ENCODE measurements around the gene TRDMT1. TPM values are rescaled to one million over a fixed set of nuclear protein-coding genes. Genes with fewer than 3 reads are reported as not detected.

The TRDMT1 gene
- total and polyA plus RNA-seq, 10 donors: 1.6 to 40.0 (median 12.0) TPM

GRCh38 chr10:17216901-17217395 is 15.5 kb upstream of the TRDMT1 start:
- WGBS, 5 donors: 61 to 88% (median 75%) methylated on average over 6 of the region's 6 CpGs
- H3K27ac ChIP-seq: peak overlapping the region; percentile 53 to 92 (median 83)
- H3K4me3 ChIP-seq: peak overlapping the region in 1 of 8 donors; percentile 49
- H3K4me1 ChIP-seq: peaks cover 4 to 65% (median 29%) of the 10 kb centered on the region in 6 donors
- no peak for DNase-seq
- H3K36me3 ChIP-seq: no peaks in the 10 kb centered on the region
- no peaks in the 10 kb centered on the region for H3K27me3 ChIP-seq (replicated peaks in 1 of 7)
- intact Hi-C loops (cut with DNase I; ENCODE audit: low total_unique reads): no loop called here
- H3K9me3 ChIP-seq: no peaks in the 10 kb centered on the region
- TF ChIP-seq POLR2AphosphoS5 (IDR thresholded peaks at IDR 0.05) (no peak), POLR2A (IDR thresholded peaks at IDR 0.05) (no peak)
- TF ChIP-seq, protein P1, sequence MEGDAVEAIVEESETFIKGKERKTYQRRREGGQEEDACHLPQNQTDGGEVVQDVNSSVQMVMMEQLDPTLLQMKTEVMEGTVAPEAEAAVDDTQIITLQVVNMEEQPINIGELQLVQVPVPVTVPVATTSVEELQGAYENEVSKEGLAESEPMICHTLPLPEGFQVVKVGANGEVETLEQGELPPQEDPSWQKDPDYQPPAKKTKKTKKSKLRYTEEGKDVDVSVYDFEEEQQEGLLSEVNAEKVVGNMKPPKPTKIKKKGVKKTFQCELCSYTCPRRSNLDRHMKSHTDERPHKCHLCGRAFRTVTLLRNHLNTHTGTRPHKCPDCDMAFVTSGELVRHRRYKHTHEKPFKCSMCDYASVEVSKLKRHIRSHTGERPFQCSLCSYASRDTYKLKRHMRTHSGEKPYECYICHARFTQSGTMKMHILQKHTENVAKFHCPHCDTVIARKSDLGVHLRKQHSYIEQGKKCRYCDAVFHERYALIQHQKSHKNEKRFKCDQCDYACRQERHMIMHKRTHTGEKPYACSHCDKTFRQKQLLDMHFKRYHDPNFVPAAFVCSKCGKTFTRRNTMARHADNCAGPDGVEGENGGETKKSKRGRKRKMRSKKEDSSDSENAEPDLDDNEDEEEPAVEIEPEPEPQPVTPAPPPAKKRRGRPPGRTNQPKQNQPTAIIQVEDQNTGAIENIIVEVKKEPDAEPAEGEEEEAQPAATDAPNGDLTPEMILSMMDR (IDR thresholded peaks at IDR 0.05 in 8 of 11, conservative IDR thresholded peaks at IDR 0.05 in 3 of 11): no peak

DNA sequence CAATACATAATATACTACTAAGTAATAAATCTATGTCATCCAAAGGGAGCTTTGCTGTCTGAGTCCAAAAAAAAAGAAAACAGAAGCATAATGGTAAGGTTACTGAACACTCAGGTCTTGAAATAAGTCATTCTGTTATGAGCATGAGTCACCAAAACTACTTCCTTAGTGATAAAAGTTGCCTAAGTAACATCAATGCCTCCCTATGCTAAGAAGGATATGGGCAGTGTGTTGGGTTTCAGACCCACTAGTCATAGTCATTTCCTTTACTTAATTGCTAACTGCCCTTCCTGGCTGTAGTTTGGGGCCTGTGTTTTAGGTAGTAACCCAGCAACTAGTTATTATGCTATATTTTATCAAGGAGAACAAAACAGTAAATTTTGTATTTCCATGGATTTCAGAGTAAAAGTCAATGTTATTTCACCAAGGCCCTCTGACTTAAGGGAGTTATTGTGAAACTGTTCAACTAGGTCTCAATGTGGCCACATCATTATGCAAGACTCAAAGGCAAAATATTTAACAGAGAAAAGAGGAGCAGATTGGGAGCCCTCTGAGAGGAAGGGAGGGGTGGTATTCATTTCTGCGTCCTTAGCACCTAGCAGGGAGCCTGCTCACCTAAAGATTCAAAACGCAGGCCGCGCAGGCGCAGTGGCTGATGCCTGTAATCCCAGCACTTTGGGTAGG is 14.9 kb upstream of the TRDMT1 start:
- TF ChIP-seq POLR2A (IDR thresholded peaks at IDR 0.05) (no peak), POLR2AphosphoS5 (IDR thresholded peaks at IDR 0.05) (peak in 1 of 3 donors; percentile 41)
- intact Hi-C loops (cut with DNase I; ENCODE audit: low total_unique reads): no loop called here
- Histone ChIP-seq H3K4me3 (peak overlapping the region in 1 of 8 donors; percentile 49), H3K27ac (peak overlapping the region; percentile 53 to 92 (median 83)), H3K4me1 (peaks cover 4 to 65% (median 29%) of the 10 kb centered on the region in 6 donors), H3K27me3 (replicated peaks in 1 of 7) (no peaks in the 10 kb centered on the region), H3K36me3 (no peaks in the 10 kb centered on the region), H3K9me3 (no peaks in the 10 kb centered on the region)
- 62 to 89% (median 77%) methylated on average over 5 of the region's 5 CpGs for WGBS, 5 donors
- DNase-seq: no peak

- intact Hi-C loops (cut with DNase I; ENCODE audit: low total_unique reads): no loop called here
- DNase-seq: no peak
- no peaks in the 10 kb centered on the region for H3K9me3 ChIP-seq
- H3K4me1 ChIP-seq: peaks cover 4 to 70% (median 29%) of the 10 kb centered on the region in 6 donors
- peak overlapping the region; percentile 53 to 92 (median 83) for H3K27ac ChIP-seq
- H3K4me3 ChIP-seq: peak overlapping the region in 1 of 8 donors; percentile 49
- no peaks in the 10 kb centered on the region for H3K27me3 ChIP-seq (replicated peaks in 1 of 7)
- TF ChIP-seq, protein P1 (IDR thresholded peaks at IDR 0.05 in 8 of 11, conservative IDR thresholded peaks at IDR 0.05 in 3 of 11): no peak
- no peak for TF ChIP-seq POLR2A (IDR thresholded peaks at IDR 0.05)
- no peak for TF ChIP-seq POLR2AphosphoS5 (IDR thresholded peaks at IDR 0.05)
- H3K36me3 ChIP-seq: no peaks in the 10 kb centered on the region
- WGBS, 5 donors: 85 to 95% (median 91%) methylated on average over 2 of the region's 2 CpGs
Measured at GRCh38 chr10:17215782-17216122, 14.3 kb upstream of the TRDMT1 start.

DNA sequence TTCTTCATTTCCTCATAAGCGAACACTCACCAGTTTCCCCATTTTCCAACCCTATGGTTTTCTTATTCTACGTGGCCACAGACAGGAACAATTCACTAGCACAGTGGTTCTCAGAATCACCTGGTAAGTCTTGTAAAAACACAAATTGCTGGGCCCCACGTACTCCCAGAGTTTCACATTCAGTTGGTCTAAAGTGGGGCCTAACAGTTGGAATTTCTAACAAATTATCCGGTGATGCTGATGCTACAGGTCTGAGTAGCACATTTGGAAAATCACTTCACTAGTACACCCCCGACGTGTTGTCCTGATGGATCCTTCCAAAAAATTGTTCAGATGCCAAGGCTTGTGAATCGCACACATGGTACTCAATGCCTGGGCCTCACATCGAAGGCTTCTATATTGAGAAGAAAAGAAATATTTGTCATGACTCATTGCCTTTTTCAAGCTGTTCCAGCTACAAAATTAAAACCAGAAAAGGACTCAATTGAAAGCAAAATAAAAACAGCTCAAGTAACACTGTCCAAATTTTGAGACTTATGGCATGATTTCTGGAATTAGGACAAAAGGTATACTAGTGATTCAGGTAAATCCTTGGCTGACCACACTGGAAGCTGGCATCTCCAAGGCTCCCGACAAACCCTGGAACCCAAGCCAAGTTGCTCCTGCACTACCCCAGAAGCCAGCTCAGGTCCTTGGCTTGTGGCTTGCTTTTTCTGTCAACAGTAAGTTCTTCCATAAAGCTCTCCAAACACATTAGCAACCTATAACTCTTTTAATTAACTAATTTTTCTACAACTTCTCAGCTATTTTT is 13.7 kb upstream of the TRDMT1 start:
- DNase-seq: no peak
- Histone ChIP-seq H3K36me3 (no peaks in the 10 kb centered on the region), H3K4me3 (peak overlapping the region in 1 of 8 donors; percentile 49), H3K4me1 (peaks cover 4 to 75% (median 29%) of the 10 kb centered on the region in 6 donors), H3K9me3 (no peaks in the 10 kb centered on the region), H3K27me3 (replicated peaks in 1 of 7) (no peaks in the 10 kb centered on the region), H3K27ac (peak overlapping the region in 7 of 8 donors; percentile 77 to 92 (median 88))
- TF ChIP-seq POLR2AphosphoS5 (IDR thresholded peaks at IDR 0.05) (no peak), POLR2A (IDR thresholded peaks at IDR 0.05) (no peak)
- TF ChIP-seq, protein P1 (IDR thresholded peaks at IDR 0.05 in 8 of 11, conservative IDR thresholded peaks at IDR 0.05 in 3 of 11): no peak
- 75 to 79% (median 77%) methylated on average over 9 of the region's 9 CpGs for WGBS, 5 donors
- intact Hi-C loops (cut with DNase I; ENCODE audit: low total_unique reads): no loop called here
